Tibial artery (tissue), 4 donors: Measurements from ENCODE around the gene SSRP1.
A peak's percentile ranks its signal among the peaks of the same experiment; 100 is the strongest.

Source experiments
- DNase-seq, 2 donors: peaks; one replicate each; pipeline ENCODE4 v3.0.0-alpha.2; 2019
- H3K27ac ChIP-seq, 2 donors: fragments of 200-600 bp; sonication (generic) in 1 of 2; 1 replicate in 1 of 2; 2 replicates in 1 of 2; pipeline ENCODE4 v1.5.1; 2018 to 2019; ENCODE audit warnings: mild to moderate bottlenecking in 1 of 2
- H3K27me3 ChIP-seq, 2 donors: fragments of 200-600 bp; sonication (generic) in 1 of 2; one replicate each; pipeline versions ENCODE4 v1.5.1 to v1.6.0; 2016 to 2019
- H3K36me3 ChIP-seq, 3 donors: fragments of 200-600 bp; sonication (generic) in 2 of 3; one replicate each; pipeline ENCODE4 v1.5.1; 2016 to 2019; ENCODE audit warnings: mild to moderate bottlenecking in 2 of 3
- H3K4me1 ChIP-seq, 4 donors: fragments of 200-600 bp; sonication (generic) in 2 of 4; 1 replicate in 3 of 4; 2 replicates in 1 of 4; pipeline ENCODE4 v1.5.1; 2016 to 2019
- H3K4me3 ChIP-seq, 2 donors: fragments of 200-600 bp; sonication (generic) in 1 of 2; 1 replicate in 1 of 2; 2 replicates in 1 of 2; pipeline ENCODE4 v1.5.1; 2018 to 2019; ENCODE audit warnings: mild to moderate bottlenecking in 2 of 2
- H3K9me3 ChIP-seq, 3 donors: fragments of 200-600 bp; sonication (generic) in 1 of 3; one replicate each; pipeline ENCODE4 v1.5.1; 2016 to 2019
- CTCF ChIP-seq, 2 experiments: fragments of 200-600 bp in 1 of 2; fragments of 450-650 bp in 1 of 2; IDR thresholded peaks; one replicate each; pipeline ENCODE4 v1.5.1; 2017 to 2019; ENCODE audit warnings: antibody characterized with exemption in 2 of 2, mild to moderate bottlenecking in 1 of 2, moderate library complexity in 1 of 2
- intact Hi-C: fragments of 100-400 bp; cut with DNase I; formaldehyde crosslinking; loops from one replicate; pipeline ENCODE4 v1.15.0; 2023; ENCODE audit warnings: low total_unique reads

SSRP1 gene

GRCh38 chr11:57320067-57320718 is 15.5 kb downstream of the SSRP1 start:
- DNase-seq: no peak
- peaks cover 55 to 57% (median 56%) of the 10 kb centered on the region in 3 donors for H3K36me3 ChIP-seq
- H3K27ac ChIP-seq: peak overlapping the region; percentile 94 to 98
- intact Hi-C loops: no loop called here
- no peak for TF ChIP-seq CTCF (IDR thresholded peaks at IDR 0.05)
- peaks cover 4 to 77% (median 61%) of the 10 kb centered on the region in 4 donors for H3K4me1 ChIP-seq
- no peaks in the 10 kb centered on the region for H3K27me3 ChIP-seq
- peak overlapping the region in 1 of 2 donors; percentile 92 for H3K4me3 ChIP-seq
- H3K9me3 ChIP-seq: no peaks in the 10 kb centered on the region

DNA sequence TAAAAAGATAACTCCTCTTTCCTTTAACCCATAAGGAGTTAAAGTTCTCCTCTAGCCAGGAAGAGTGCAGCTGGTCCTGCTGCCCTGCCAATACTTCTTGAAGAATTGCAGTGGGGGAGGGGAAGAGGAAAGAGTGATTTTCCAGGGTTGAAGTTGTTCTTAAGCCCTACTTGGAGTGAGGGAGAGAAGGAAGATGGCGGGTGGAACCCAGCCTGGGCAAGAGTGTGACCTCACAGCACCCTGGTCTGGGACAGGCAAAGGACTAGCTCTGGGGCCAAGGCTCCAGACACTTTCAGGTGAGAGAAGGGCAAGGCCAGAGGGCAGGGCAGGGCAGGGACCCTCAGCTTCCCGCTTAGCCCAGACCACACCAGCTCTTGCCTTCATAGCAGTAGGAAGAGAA is 17.5 kb downstream of the SSRP1 start:
- DNase-seq: no peak
- Histone ChIP-seq H3K4me3 (peak overlapping the region in 1 of 2 donors; percentile 8), H3K36me3 (peaks cover 75 to 77% (median 76%) of the 10 kb centered on the region in 3 donors), H3K4me1 (peaks cover 4 to 81% (median 58%) of the 10 kb centered on the region in 4 donors), H3K9me3 (no peaks in the 10 kb centered on the region), H3K27ac (peak overlapping the region; percentile 32 to 53), H3K27me3 (no peaks in the 10 kb centered on the region)
- no peak for TF ChIP-seq CTCF (IDR thresholded peaks at IDR 0.05)
- intact Hi-C loops: no loop called here

DNA sequence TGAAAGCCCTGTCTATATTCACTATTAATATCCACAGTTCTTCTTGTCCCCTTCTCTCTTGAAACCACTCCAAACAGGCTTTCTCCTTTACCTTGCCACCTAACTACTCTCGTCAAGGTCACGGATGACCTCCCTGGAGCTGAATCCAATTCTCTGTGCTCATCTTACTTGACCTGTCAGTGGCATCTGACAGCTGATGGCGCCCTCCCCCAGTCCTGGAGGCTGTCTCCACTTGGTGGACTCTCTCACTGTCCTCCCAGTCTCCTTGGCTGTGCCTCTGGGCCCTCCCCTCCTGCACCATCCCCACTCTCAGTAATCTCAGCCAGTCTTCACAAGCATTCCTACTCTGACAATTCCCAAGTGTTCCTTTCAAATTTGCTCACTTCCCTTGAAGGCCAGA is 19.7 kb downstream of the SSRP1 start:
- TF ChIP-seq CTCF (IDR thresholded peaks at IDR 0.05): no peak
- H3K36me3 ChIP-seq: peaks cover 84 to 86% (median 86%) of the 10 kb centered on the region in 3 donors
- intact Hi-C loops: no loop called here
- H3K4me3 ChIP-seq: no peak overlapping the region
- H3K9me3 ChIP-seq: no peaks in the 10 kb centered on the region
- H3K27ac ChIP-seq: peak overlapping the region; percentile 19 to 25
- no peak for DNase-seq
- H3K27me3 ChIP-seq: no peaks in the 10 kb centered on the region
- peaks cover 0 to 82% (median 60%) of the 10 kb centered on the region in 4 donors for H3K4me1 ChIP-seq

- H3K36me3 ChIP-seq: peaks cover 79 to 83% (median 81%) of the 10 kb centered on the region in 3 donors
- H3K27me3 ChIP-seq: no peaks in the 10 kb centered on the region
- H3K4me1 ChIP-seq: peaks cover 0 to 82% (median 60%) of the 10 kb centered on the region in 4 donors
- no peak for DNase-seq
- H3K27ac ChIP-seq: peak overlapping the region in 1 of 2 donors; percentile 19
- TF ChIP-seq CTCF (IDR thresholded peaks at IDR 0.05): no peak
- no peaks in the 10 kb centered on the region for H3K9me3 ChIP-seq
- intact Hi-C loops: no loop called here
- H3K4me3 ChIP-seq: no peak overlapping the region
Measured at GRCh38 chr11:57315491-57315890, 20.2 kb downstream of the SSRP1 start.

- no peak for TF ChIP-seq CTCF (IDR thresholded peaks at IDR 0.05)
- Histone ChIP-seq H3K27me3 (no peaks in the 10 kb centered on the region), H3K36me3 (peaks cover 72 to 82% (median 81%) of the 10 kb centered on the region in 3 donors), H3K9me3 (no peaks in the 10 kb centered on the region), H3K27ac (peak overlapping the region in 1 of 2 donors; percentile 79), H3K4me3 (no peak overlapping the region), H3K4me1 (peaks cover 0 to 82% (median 63%) of the 10 kb centered on the region in 4 donors)
- intact Hi-C loops: no loop called here
- no peak for DNase-seq
Measured at GRCh38 chr11:57314221-57314973, 21.3 kb downstream of the SSRP1 start.
